ENCODE data around the gene DIAPH2. TPM values are rescaled to one million over a fixed set of nuclear protein-coding genes. Genes with fewer than 3 reads are reported as not detected.

The DIAPH2 gene
- total and polyA plus RNA-seq, 9 donors, result 8.1 to 30.9 (median 24.2) TPM

GRCh38 chrX:96683997-96684338 is 674 bp upstream of the DIAPH2 start:
- H3K27ac ChIP-seq, result no peak overlapping the region
- H3K4me3 ChIP-seq, result peak overlapping the region; percentile 62
- TF ChIP-seq POLR2A (IDR thresholded peaks at IDR 0.05) (no peak), EP300 (IDR thresholded peaks at IDR 0.05) (no peak), CTCF (IDR thresholded peaks at IDR 0.05) (no peak)
- intact Hi-C loops (cut with DNase I), result no loop called here
- no peak for DNase-seq
- no peaks in the 10 kb centered on the region for H3K36me3 ChIP-seq
- no peaks in the 10 kb centered on the region for H3K4me1 ChIP-seq (ENCODE audit: insufficient read depth)
- no peaks in the 10 kb centered on the region for H3K27me3 ChIP-seq
- WGBS, 3 donors, result 24 to 34% (median 25%) methylated on average over 8 of the region's 8 CpGs
- H3K9me3 ChIP-seq, result no peaks in the 10 kb centered on the region

GRCh38 chrX:96685210-96686099 is 813 bp downstream of the DIAPH2 start:
- 9 to 16% (median 13%) methylated on average over 37 to 38 of the region's 38 CpGs for WGBS, 3 donors

GRCh38 chrX:96687776-96688175 is 3.1 kb downstream of the DIAPH2 start:
- no peak for DNase-seq
- TF ChIP-seq POLR2A (IDR thresholded peaks at IDR 0.05), result no peak
- TF ChIP-seq EP300 (IDR thresholded peaks at IDR 0.05), result no peak
- no peak for TF ChIP-seq CTCF (IDR thresholded peaks at IDR 0.05)
- Histone ChIP-seq H3K36me3 (no peaks in the 10 kb centered on the region), H3K9me3 (no peaks in the 10 kb centered on the region), H3K4me3 (no peak overlapping the region), H3K4me1 (ENCODE audit: insufficient read depth) (no peaks in the 10 kb centered on the region), H3K27ac (no peak overlapping the region), H3K27me3 (no peaks in the 10 kb centered on the region)
- intact Hi-C loops (cut with DNase I), result no loop called here
- WGBS, 3 donors, result 85 to 93% (median 90%) methylated on average over 2 of the region's 2 CpGs

More at GRCh38 chrX:96685210-96686099, 813 bp downstream of the DIAPH2 start:
- intact Hi-C loops (cut with DNase I), result no loop called here
- peak overlapping the region; percentile 62 for H3K4me3 ChIP-seq
- peak; percentile 41 to 66 (median 47) for DNase-seq
- peak overlapping the region; percentile 64 to 78 for H3K27ac ChIP-seq
- H3K4me1 ChIP-seq (ENCODE audit: insufficient read depth), result no peaks in the 10 kb centered on the region
- no peaks in the 10 kb centered on the region for H3K36me3 ChIP-seq
- H3K27me3 ChIP-seq, result no peaks in the 10 kb centered on the region
- TF ChIP-seq CTCF (IDR thresholded peaks at IDR 0.05), result no peak
- TF ChIP-seq POLR2A (IDR thresholded peaks at IDR 0.05), result no peak
- TF ChIP-seq EP300 (IDR thresholded peaks at IDR 0.05), result no peak
- H3K9me3 ChIP-seq, result no peaks in the 10 kb centered on the region

GRCh38 chrX:96688789-96689188 is 4.1 kb downstream of the DIAPH2 start:
- no peaks in the 10 kb centered on the region for H3K9me3 ChIP-seq
- H3K36me3 ChIP-seq, result no peaks in the 10 kb centered on the region
- intact Hi-C loops (cut with DNase I), result no loop called here
- DNase-seq, result no peak
- H3K27me3 ChIP-seq, result no peaks in the 10 kb centered on the region
- 55 to 70% (median 64%) methylated on average over 4 of the region's 4 CpGs for WGBS, 3 donors
- no peak overlapping the region for H3K4me3 ChIP-seq
- no peak overlapping the region for H3K27ac ChIP-seq
- TF ChIP-seq EP300 (IDR thresholded peaks at IDR 0.05) (no peak), POLR2A (IDR thresholded peaks at IDR 0.05) (no peak), CTCF (IDR thresholded peaks at IDR 0.05) (no peak)
- H3K4me1 ChIP-seq (ENCODE audit: insufficient read depth), result no peaks in the 10 kb centered on the region
